Measurements from ENCODE around the gene CCR4.

GRCh38 chr3:32996755-32997091 is 45.3 kb downstream of the CCR4 start:
- TF ChIP-seq CTCF (optimal IDR thresholded peaks at IDR 0.05 in 1 of 3, IDR thresholded peaks at IDR 0.05 in 1 of 3, conservative IDR thresholded peaks at IDR 0.05 in 1 of 3; ENCODE audit: extremely low read depth in 1 of 3, insufficient read depth in 2 of 3, low read length in 3 of 3) (no peak), EZH2 (IDR thresholded peaks at IDR 0.05; ENCODE audit: low read length) (no peak)

All from keratinocyte (primary cell).